Peyer's patch (tissue), 4 donors: ENCODE results near the gene DAPK1.

Source experiments
- POLR2A ChIP-seq, 2 donors: fragments of 450-650 bp; IDR thresholded peaks; one replicate each; pipeline ENCODE4 v1.5.1; 2017; ENCODE audit warnings: antibody characterized with exemption in 2 of 2, mild to moderate bottlenecking in 2 of 2, moderate library complexity in 2 of 2
- TF ChIP-seq, protein P1 (sequence below), 6 experiments: fragments of 450-650 bp in 4 of 6; fragments of 200-600 bp in 2 of 6; sonication (generic) in 1 of 6; IDR thresholded peaks; one replicate each; pipeline ENCODE4 v1.5.1; 2017 to 2019; ENCODE audit warnings: antibody characterized with exemption in 6 of 6, mild to moderate bottlenecking in 3 of 6, moderate library complexity in 1 of 6

- TF ChIP-seq, protein P1, sequence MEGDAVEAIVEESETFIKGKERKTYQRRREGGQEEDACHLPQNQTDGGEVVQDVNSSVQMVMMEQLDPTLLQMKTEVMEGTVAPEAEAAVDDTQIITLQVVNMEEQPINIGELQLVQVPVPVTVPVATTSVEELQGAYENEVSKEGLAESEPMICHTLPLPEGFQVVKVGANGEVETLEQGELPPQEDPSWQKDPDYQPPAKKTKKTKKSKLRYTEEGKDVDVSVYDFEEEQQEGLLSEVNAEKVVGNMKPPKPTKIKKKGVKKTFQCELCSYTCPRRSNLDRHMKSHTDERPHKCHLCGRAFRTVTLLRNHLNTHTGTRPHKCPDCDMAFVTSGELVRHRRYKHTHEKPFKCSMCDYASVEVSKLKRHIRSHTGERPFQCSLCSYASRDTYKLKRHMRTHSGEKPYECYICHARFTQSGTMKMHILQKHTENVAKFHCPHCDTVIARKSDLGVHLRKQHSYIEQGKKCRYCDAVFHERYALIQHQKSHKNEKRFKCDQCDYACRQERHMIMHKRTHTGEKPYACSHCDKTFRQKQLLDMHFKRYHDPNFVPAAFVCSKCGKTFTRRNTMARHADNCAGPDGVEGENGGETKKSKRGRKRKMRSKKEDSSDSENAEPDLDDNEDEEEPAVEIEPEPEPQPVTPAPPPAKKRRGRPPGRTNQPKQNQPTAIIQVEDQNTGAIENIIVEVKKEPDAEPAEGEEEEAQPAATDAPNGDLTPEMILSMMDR (IDR thresholded peaks at IDR 0.05), result no peak
- TF ChIP-seq POLR2A (IDR thresholded peaks at IDR 0.05), result no peak
These were observed 15.5 kb upstream of the DAPK1 start for GRCh38 chr9:87481890-87482855.
